Measurements from ENCODE around the gene DCAF5.

The DCAF5 gene

GRCh38 chr14:69042299-69042698 is 110.6 kb downstream of the DCAF5 start:
- Histone ChIP-seq H3K4me3 (replicated peaks; ENCODE audit: insufficient read depth, low read length) (no peak overlapping the region), H3K27me3 (ENCODE audit: insufficient read depth, poor library complexity, severe bottlenecking) (no peaks in the 10 kb centered on the region), H3K27ac (replicated peaks) (peak overlapping the region; percentile 79)
- TF ChIP-seq POLR2AphosphoS5 (IDR thresholded peaks at IDR 0.05; ENCODE audit: low read depth) (no peak), REST (IDR thresholded peaks at IDR 0.05; ENCODE audit: insufficient replicate concordance, low read depth) (no peak), GABPA (IDR thresholded peaks at IDR 0.05; ENCODE audit: low read depth) (no peak), SPI1 (IDR thresholded peaks at IDR 0.05; ENCODE audit: borderline replicate concordance, low read depth) (no peak), CTCF (IDR thresholded peaks at IDR 0.05; ENCODE audit: insufficient read depth, low read length) (no peak)
- no peak for DNase-seq (ENCODE audit: low read depth in 1 of 2, low spot score in 1 of 2)

DNA sequence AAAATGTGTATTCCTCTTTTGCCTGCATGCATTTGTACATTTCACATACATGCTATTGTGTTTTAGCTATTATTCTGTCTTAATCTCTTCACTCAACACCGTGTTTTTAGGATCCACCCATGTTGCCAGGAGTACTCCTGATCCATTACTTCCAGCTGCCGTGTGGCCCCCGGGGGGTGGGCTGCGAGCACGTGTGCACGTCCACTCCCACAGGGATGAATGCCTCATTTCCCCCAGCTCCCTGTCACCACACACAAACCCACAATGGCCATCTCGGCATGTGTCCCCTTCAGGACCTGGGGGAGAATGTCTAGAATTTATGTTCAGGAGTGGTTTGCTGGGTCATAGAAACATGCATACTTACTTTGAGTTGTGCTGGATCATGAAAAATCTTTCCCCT is 111.1 kb downstream of the DCAF5 start:
- no peaks in the 10 kb centered on the region for H3K27me3 ChIP-seq (ENCODE audit: insufficient read depth, poor library complexity, severe bottlenecking)
- no peak overlapping the region; the same call in 1 of the 2 replicates for H3K27ac ChIP-seq (replicated peaks)
- H3K4me3 ChIP-seq (replicated peaks; ENCODE audit: insufficient read depth, low read length), result no peak overlapping the region
- no peak for TF ChIP-seq REST (IDR thresholded peaks at IDR 0.05; ENCODE audit: insufficient replicate concordance, low read depth)
- no peak for TF ChIP-seq SPI1 (IDR thresholded peaks at IDR 0.05; ENCODE audit: borderline replicate concordance, low read depth)
- TF ChIP-seq POLR2AphosphoS5 (IDR thresholded peaks at IDR 0.05; ENCODE audit: low read depth), result no peak
- TF ChIP-seq GABPA (IDR thresholded peaks at IDR 0.05; ENCODE audit: low read depth), result no peak
- TF ChIP-seq CTCF (IDR thresholded peaks at IDR 0.05; ENCODE audit: insufficient read depth, low read length), result no peak
- DNase-seq (ENCODE audit: low read depth in 1 of 2, low spot score in 1 of 2), result no peak

GRCh38 chr14:69040353-69040752 is 112.6 kb downstream of the DCAF5 start:
- no peak for DNase-seq (ENCODE audit: low read depth in 1 of 2, low spot score in 1 of 2)
- Histone ChIP-seq H3K27ac (replicated peaks) (no peak overlapping the region), H3K27me3 (ENCODE audit: insufficient read depth, poor library complexity, severe bottlenecking) (no peaks in the 10 kb centered on the region), H3K4me3 (replicated peaks; ENCODE audit: insufficient read depth, low read length) (no peak overlapping the region)
- no peak for TF ChIP-seq SPI1 (IDR thresholded peaks at IDR 0.05; ENCODE audit: borderline replicate concordance, low read depth)
- no peak for TF ChIP-seq POLR2AphosphoS5 (IDR thresholded peaks at IDR 0.05; ENCODE audit: low read depth)
- no peak for TF ChIP-seq CTCF (IDR thresholded peaks at IDR 0.05; ENCODE audit: insufficient read depth, low read length)
- TF ChIP-seq GABPA (IDR thresholded peaks at IDR 0.05; ENCODE audit: low read depth), result no peak
- no peak for TF ChIP-seq REST (IDR thresholded peaks at IDR 0.05; ENCODE audit: insufficient replicate concordance, low read depth)

All from HL-60 (cell line).